CD4-positive, alpha-beta T cell treated with Interleukin-6 for 4 hours (primary cell): ENCODE results near the gene UGDH.
"Not testable (repeated sequence)": the region's sequence is repeated elsewhere in the genome, so short reads cannot be mapped to it uniquely, and the experiment has no call there.

Experiments used
- DNase-seq: peaks from one replicate; pipeline ENCODE4 v3.0.0-alpha.2; 2020; ENCODE audit warnings: mixed read lengths

Gene UGDH

DNA sequence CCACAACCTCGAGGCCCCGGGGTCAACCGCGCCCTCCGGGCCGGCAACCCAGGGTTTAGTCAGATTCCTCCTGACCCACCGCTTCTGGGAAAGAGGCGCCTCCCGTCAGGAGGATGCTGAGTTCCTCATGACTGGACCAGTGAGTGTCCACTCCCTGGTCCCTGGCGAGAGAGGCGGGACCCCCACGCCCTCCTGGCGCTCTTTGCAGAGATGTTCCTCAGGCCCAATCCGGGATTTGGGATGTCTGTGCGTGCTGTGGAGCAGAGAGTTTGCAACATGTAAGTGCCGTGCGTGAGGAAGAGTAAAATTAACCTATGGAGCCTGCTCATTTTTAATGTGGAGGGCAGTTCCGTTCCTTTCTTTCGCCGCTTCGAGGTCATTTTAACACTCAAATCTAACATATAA, 824 bp upstream of the UGDH start:
- no peak for DNase-seq

DNA sequence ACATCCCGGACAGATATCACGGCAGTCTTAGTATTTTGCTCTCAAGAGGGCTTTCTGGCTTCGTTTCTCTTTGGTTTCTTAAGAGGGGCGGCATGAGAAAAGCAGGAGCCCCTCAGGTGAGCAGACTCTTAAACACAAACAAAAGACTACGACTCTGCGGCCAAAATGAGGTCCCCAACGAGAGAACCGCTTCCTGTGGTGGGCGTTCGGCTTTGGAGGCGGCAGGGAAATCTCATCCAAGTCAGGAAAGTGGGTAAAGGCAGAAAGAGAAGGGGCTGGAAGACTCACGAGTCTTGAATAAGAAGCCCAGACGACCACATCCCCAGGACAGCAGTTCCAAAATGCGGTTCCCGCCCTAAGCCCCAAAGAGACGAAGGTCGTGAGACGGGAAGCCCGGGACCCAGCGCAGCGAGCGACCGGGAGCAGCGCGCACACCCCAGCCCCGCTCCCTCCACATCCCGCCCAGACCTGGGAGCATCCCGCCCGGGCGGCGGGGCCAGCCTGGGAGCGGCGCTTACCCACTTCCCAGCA, 409 bp downstream of the UGDH start:
- DNase-seq, result no peak

DNA sequence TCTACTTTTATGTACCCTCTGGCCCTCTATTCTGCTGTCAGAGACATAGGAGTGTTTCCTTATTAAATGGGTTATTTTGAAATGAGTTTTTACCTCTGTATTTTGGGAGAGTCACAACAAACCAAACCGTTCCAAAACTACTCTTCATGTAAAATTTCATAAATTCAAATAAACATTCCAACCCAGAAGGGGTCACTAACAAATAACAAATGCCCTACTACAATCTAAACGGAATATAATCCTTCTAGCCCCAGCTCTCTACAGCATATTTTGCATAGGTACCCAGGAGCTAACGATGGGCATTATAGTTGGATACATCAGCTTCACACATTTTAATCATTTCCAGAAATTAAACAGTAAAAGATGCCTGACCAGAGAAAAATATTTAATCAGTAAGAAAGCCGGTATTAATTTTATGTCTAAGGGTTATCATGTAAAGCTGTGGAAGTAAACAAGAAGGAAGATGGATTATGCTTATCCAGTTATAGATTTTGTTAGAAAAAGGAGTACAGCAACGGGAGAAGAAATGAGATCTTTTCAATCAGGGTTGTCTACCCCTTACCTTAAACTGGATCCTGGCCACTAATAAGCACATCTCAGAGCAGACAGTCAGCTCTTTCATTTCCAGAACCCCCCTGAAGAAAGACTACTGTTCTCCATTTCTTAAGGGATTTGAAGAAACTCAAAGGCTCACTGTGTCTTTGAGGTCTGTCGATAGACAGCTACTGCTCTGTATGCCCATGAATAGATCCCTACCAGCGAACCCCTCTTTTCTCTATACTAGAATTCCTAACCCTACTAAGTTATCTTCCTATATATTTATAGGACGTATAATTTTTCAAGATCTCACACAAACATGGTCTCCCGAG, 1.2 kb downstream of the UGDH start:
- no peak for DNase-seq

DNA sequence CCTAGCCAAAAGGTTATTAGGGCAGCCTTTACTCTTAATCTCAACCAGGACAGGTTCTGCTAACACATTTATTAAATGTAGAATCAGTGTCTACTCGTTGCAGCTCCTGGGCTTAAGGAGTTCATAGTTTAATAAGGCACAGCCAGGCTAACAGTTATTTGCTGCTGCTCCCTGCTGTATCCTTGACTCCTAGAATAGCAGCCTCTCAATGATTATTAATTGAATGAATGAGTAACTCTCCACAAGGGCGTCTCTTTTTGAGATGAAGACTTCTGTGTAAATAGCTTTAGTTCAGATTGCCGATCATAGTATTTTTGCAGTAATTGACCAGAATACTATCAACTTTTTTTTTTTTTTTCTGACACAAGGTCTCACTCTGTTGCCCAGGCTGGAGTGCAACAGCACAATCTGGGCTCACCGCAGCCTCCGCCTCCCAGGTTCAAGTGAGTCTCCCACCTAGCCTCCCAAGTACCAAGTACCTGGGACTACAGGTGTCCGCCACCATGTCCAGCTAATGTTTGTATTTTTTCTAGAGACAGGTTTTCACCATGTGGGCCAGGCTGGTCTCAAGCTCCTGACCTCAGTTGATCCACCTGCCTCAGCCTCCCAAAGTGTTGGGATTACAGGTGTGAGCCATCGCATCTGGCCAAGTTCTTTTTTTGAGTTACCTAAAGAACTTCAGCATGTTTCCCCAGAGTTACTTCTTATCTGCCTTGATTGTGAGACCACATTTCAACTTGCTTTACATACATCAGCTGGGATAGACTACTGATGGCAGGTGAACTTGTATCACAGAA, 2.9 kb downstream of the UGDH start:
- no peak for DNase-seq

DNA sequence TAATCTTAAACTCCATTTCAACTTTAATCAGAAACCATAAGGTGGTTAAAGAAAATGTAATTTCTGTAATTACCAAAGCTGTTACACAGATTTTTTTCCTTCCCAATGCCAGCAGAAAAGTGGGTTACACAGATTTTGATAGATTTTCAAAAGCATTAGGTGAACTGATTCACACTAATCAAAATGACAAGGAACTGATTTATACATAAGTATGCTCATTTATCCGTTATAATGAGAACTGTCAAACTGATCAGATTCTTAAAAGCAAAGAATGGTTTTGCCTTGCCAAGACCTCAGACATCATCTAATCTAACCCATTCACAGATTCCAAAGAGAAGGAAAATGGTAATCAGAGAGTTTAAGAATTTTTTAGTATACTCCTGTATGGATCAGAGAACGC, 5.2 kb downstream of the UGDH start:
- no peak for DNase-seq

DNA sequence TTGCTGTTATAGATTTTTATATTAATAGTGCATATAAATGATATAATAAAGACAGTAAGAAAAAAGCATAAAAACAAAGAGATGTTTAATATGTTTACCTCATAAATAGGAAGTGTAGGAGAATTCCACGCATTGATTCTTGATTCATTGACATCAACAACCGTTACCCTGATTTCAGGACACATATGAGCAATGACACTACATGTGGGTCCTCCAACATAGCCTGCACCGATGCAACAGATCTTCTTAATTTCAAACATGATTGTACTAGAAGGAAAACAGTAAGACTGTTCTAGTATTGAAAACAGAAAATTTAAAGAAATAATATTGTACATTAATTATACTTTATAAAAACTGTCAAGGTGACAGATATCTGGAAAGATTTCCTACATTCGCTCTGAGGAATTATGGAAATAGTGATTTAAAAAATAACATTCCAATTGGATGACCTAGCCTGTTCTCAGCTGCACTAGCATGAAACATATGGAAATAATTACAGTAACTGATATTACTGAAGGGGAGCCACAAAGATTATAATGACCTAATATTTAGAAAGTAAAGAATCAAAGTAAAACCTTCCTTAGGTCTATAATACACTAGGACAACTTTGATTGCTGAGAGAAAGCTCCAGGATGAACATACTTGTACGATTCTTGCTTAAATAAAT, 5.9 kb downstream of the UGDH start:
- DNase-seq, result no peak

DNA sequence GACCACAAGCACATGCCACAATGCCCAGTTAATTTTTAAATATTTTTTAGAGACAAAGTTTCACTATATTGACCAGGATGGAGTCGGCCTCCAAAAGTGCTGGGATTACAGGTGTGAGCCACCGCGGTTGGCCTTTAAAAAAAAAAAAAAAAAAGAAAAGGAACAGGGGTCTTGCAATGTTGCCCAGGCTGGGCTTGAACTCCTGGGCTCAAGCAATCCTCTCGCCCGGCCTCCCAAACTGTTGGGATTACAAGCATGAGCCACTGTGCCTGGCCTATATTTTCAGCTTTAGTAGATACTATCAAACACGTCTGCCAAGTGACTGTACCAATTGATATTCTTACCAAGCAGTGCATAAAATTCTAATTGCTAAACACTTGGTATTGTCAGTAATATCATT, 8.8 kb downstream of the UGDH start:
- DNase-seq, result no peak

DNA sequence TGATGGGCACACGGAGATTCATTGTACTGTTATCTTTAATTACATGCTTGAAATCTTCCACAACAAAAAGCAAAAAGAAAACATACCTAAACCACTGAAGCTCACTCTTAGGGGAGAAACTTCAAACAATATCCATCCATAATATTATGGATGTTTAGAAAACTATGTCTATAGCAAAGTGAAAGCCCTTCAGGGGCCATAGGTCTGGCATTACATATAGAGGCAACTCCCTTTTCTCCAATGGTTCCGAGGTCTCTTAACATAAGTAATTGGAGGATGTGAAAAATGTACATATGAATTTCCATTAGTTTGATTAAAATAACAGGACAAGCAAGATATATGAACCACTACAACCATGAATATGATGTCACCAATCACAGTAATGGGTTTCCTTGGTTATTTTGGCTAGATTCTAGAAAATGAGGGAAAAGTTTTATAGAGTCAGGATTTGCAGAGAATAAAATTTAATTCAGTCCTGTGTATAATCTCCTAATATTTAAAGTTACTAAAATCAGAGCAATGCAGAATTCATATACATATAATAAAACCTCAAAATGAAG, 10.8 kb downstream of the UGDH start:
- DNase-seq, result no peak

DNA sequence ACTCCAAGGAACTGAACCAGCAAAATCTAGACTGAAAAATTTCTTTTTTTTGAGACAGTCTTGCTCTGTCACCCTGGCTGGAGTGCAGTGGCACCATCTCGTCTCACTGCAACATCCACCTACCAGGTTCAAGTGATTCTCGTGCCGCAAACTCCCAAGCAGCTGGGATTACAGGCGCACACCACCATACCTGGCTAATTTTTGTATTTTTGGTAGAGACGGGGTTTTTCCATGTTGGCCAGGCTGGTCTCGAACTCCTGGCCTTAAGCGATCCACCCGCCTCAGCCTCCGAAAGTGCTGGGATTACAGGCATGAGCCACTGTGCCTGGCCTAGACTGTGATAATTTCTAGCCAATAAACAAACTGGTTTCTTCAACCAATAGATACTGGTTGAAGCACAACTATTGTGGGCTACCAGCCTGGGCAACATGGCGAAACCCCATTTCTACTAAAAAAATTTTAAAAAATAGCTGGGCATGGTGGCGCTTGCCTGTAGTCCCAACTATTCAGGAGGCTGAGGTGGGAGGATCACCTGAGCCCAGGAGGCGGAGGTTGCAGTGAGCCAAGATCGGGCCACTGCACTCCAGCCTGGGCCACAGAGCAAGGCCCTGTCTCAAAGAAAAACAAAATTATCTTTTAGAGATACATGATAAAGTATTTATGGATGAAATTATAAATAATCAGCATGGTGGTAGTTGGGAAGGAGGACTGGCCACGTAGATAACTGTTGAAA, 11.4 kb downstream of the UGDH start:
- not testable (repeated sequence) for DNase-seq

DNA sequence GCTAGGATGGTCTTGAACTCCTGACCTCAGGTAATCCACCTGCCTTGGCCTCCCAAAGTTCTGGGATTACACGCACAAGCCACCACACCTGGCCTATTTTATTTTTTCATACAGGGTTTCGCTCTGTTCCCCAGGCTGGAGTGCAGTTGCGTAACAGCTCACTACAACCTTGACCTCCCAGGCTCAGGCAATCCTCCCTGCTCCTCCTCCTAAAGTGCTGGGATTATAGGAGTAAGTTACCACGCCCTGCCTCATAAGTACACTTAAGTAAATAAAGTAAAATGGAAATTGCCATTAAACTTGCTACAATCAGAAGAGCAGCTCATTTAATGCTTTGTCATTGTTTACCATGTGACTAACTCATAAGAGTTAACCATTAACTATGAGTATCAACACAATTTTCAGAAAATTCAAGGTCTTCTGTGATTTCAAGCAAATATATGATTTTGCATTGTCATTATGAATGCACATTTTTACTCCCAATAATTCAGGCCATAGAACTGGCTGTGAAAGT, 12.3 kb downstream of the UGDH start:
- no peak for DNase-seq

DNA sequence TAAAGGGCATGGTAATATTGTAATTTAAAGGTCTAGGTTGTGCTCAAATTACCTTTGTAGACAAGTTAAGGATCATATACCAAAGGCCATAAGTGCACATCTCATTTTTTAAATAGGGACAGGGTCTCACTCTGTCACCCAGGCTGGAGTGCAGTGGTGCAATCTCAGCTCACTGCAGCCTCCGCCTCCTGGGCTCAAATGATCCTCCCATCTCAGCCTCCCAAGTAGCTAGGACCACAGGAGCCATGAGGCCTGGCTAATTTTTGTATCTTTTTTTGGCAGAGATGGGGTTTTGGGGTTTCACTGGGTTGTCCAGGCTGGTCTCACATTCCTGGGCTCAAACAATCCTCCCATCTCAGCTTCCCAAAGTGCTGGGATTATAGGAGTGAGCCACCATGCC, 13.0 kb downstream of the UGDH start:
- DNase-seq, result not testable (repeated sequence)

DNA sequence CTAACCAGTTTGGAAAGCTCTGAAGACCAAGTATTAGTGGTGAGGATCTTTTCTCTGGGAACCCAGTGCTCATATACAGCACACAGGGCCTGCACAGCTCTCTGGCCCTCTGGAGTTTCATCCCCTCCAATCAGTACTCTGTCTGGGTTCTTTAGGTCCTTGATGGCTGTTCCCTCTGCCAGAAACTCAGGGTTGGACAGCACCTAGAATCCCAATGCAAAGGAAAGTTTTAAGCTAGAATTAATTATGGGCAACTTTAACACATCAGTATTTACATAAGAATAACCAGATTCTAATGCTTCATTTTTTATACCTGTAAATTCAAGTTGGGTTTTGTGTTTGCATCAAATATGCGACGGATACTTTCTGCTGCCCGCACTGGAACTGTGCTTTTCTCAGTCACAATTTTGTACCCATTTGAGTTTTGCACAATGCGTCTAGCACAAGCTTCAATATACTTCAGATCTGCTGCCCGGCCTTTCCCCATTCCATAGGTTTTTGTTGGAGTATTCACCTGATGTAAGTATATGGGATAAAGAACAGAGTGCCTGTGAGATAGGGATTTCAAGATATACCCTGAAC, 16.8 kb downstream of the UGDH start:
- no peak for DNase-seq

DNA sequence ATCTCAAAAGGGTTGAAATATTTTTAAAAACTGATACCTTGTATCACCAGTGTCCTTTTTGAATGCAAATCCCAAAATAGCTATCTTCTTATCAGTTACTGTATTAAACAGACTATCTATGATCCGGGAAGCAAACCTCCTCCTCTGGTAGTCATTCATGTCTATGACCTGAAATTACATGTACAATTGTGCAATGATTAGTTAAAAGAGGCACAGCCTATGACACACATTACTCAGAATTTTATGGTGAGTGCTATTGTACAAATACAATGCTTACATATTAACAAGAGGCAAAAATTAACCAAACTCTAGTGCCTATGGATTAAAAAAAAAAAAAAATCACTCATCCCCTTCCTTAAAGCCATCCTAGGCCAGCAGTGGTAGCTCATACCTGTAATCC, 21.7 kb downstream of the UGDH start:
- no peak for DNase-seq

DNA sequence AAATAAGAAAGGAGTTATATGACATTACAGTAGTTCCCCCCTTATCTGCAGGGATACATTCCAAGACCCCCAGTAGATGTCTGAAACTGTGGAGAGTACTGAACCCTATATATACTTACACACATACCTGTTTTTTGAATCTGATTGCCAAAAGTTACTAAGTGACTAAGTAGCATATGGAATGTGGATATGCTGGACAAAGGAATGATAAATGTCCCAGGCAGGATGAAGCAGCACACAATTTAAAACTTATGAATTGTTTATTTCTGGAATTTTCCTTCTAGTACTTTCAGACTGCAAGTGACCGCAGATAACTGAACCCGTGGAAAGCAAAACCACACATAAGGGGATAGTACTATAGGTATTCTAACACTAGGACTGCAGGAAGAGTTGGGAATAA, 22.7 kb downstream of the UGDH start:
- DNase-seq, result no peak

DNA sequence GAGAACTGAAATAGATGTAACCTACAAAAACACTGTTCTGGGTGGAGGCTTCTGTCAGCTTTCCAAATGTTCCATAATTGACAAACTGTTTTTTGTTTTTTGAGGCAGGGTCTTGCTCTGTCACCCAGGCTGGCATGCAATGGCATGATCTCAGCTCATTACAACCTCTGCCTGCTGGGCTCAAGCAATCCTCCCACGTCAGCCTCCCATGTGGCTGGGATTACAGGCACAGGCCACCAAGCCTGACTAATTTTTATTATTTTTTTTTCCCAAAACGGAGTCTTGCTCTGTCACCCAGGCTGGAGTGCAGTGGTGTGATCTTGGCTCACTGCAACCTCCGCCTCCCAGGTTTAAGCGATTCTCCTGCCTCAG, 24.6 kb downstream of the UGDH start:
- not testable (repeated sequence) for DNase-seq

DNA sequence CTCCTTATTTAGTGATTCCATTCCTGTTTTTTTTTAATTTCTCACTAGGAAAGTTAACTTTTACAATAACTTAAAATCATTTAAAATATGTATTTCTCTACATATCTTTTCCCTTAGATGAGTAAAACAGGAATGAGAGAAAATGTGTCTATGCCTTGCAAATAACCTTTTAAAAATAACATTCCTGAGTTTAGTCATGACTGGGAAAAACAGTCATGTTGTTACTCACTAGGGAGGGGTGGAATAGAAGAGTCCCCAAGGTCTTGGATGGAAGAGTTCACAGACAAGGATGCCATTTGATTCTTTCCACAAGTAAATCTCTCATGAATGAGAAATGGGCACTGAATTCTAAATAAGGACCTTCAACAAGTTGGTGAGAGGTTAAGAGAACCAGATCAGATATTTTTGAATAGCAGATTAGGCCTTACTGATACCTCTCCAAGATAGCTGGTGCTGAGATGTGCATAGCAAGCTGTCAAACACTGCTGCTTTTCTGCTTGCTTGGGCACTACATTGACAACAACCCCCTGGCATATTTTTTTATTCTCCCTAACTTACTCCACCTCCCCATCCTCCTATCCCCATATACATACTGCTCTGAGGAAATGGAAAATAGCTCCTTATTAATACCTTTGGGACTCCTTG, 25.1 kb downstream of the UGDH start:
- DNase-seq, result no peak

DNA sequence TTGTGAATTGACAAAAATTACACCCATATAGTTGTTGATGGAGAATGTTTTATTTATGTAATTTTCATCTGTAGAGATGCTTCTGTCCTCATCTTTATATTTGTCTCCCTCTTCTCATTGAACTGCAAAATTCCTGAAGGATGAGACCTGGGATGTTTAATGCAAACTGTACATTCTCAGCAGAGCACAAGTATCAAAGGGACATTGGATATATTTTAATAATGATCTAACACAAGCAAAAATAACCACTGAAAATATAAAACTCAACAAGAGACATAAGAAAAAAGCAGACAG, 28.6 kb downstream of the UGDH start:
- DNase-seq, result no peak

DNA sequence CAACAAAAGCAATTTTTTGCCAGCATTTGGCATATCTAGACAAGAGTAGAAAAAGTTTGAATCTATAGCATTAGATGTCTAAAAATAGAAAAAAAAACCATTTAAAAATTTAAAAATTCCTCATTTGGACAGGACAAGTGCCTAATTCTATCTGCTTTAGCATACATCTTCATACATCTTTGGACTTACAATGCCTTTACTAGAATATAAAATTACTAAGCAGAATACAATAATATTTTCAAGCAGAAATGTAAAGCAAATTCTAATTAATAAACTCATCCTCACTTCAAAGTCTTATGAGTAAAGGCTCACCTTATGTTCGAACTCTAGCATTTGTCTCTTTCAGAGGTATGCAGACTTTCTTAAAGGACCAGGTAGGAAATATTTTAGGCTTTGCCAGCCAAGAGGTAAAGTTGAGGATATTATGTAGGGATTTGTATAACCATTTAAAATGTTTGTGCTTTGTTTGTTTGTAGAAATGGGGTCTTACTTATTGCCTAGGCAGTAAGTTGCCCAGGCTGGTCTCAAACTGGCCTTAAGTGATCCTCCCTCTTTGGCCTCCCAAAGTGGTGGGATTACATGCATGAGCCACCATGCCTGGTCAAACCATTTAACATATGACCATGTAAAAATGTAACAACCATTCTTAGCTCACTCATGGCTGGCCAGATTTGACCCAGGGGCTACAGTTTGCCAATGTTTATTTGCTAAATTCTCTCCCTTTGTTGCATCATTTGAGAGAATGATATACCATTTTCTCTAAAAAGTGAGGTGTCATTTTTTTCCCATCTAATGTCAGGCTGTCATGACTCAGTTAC, 29.1 kb downstream of the UGDH start:
- DNase-seq, result no peak

DNA sequence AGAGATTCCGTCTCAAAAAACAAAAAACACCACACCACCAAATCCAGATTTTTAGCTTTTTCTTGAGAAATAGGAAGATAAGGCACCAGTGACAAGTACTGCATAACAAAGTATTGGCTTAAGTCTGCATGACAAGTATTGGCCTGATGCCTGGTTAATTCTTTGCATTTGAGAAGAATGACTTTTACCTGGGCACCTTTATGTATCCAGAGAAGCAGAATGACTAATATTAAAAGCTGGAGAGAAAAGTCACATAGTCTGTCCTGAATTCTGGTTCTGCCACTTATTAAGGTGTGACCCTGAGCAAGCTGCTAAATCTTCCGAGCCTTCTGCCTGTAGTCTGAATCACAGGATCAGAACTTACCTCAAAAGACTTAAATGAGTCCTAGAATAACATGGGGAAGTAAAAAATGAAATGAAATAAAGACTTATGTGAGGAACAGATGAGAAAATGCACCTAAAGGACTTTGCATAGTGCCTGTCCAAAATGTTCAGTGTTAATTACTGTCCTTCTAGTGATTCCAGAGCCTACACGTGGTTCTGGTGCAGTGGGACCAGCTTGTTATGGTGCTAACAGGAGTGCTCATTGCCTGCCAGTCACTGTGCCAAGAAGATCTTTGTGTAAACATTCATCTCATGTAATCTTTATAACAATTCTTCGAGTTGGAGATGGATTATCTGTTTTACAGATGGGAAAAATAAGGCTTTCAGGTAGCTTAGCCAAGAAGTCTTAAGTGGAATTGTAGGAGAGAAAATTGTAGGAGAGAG, 31.6 kb downstream of the UGDH start:
- no peak for DNase-seq

DNA sequence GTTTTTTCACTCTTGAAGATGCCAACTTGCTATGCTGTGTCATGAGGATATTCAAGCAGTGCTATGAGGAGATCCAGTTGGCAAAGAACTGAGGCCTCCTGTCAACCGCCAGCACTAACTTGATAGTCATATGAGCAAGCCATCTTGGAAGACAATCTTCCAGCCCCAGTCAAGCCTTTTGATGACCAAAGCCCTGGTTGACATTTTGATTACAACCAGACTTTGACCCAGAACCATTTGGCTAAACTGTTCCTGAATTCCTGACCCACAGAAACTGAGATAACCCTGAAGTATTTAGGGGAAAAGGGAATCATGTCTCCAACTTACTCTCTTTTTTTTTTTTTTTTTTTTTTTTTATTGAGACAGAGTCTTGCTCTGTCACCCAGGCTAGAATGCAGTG, 32.9 kb downstream of the UGDH start:
- no peak for DNase-seq
